Peyer's patch (tissue), 4 donors: ENCODE measurements around the gene SYNPO.

Experiments used
- CTCF ChIP-seq, 6 experiments: fragments of 450-650 bp in 4 of 6; fragments of 200-600 bp in 2 of 6; sonication (generic) in 1 of 6; IDR thresholded peaks; one replicate each; pipeline ENCODE4 v1.5.1; 2017 to 2019; ENCODE audit warnings: antibody characterized with exemption in 6 of 6, mild to moderate bottlenecking in 3 of 6, moderate library complexity in 1 of 6
- POLR2A ChIP-seq, 2 donors: fragments of 450-650 bp; IDR thresholded peaks; one replicate each; pipeline ENCODE4 v1.5.1; 2017; ENCODE audit warnings: antibody characterized with exemption in 2 of 2, mild to moderate bottlenecking in 2 of 2, moderate library complexity in 2 of 2

GRCh38 chr5:150606476-150606875, 34.0 kb upstream of the SYNPO start:
- TF ChIP-seq POLR2A (IDR thresholded peaks at IDR 0.05) (no peak), CTCF (IDR thresholded peaks at IDR 0.05) (no peak)
